Omental fat pad (tissue), 4 donors: Measurements from ENCODE around the gene CXCL13. TPM values are rescaled to one million over a fixed set of nuclear protein-coding genes. Genes with fewer than 3 reads are reported as not detected.
"Not testable (repeated sequence)": the region's sequence is repeated elsewhere in the genome, so short reads cannot be mapped to it uniquely, and the experiment has no call there.

ENCODE experiments used
- ATAC-seq: fragments of 150-250 bp; one replicate; pipeline ENCODE4 v1.9.1; 2016; ENCODE audit warnings: mild to moderate bottlenecking, moderate library complexity; ENCODE audit not compliant: low FRiP score
- DNase-seq: peaks from one replicate; pipeline ENCODE4 v3.0.0-alpha.2; 2019; ENCODE audit warnings: low spot score
- CTCF ChIP-seq, 3 donors: fragments of 450-650 bp; IDR thresholded peaks; one replicate each; pipeline ENCODE4 v1.5.1; 2016 to 2017; ENCODE audit warnings: antibody characterized with exemption in 3 of 3, mild to moderate bottlenecking in 3 of 3, moderate library complexity in 2 of 3
- total RNA-seq, 4 donors: library from RNA; depleted of rRNA; stranded (reverse); fragments of >200 nt; gene quantifications; one replicate each; pipeline ENCODE4 v1.1.0, GENCODE V29; 2016

The CXCL13 gene
- total RNA-seq, 4 donors from 2014 or later, result 0.79 TPM; not detected in 3

GRCh38 chr4:77635876-77636275 is 30.3 kb downstream of the CXCL13 start:
- ATAC-seq, result no peak
- TF ChIP-seq CTCF (IDR thresholded peaks at IDR 0.05), result no peak
- no peak for DNase-seq

GRCh38 chr4:77636902-77637301 is 31.3 kb downstream of the CXCL13 start:
- no peak for TF ChIP-seq CTCF (IDR thresholded peaks at IDR 0.05)
- DNase-seq (no peak), ATAC-seq (no peak)

GRCh38 chr4:77644069-77644468 is 38.4 kb downstream of the CXCL13 start:
- not testable (repeated sequence) for ATAC-seq, DNase-seq

- ATAC-seq, result no peak
- no peak for DNase-seq
- no peak for TF ChIP-seq CTCF (IDR thresholded peaks at IDR 0.05)
Measured at GRCh38 chr4:77650787-77651186, 45.2 kb downstream of the CXCL13 start.

GRCh38 chr4:77651820-77652219 is 46.2 kb downstream of the CXCL13 start:
- ATAC-seq, result no peak
- DNase-seq, result no peak
- TF ChIP-seq CTCF (IDR thresholded peaks at IDR 0.05), result no peak

- ATAC-seq, result no peak
Measured at GRCh38 chr4:77652237-77652897, 46.7 kb downstream of the CXCL13 start.

GRCh38 chr4:77653162-77653758 is 47.6 kb downstream of the CXCL13 start:
- ATAC-seq (no peak), DNase-seq (no peak)
- no peak for TF ChIP-seq CTCF (IDR thresholded peaks at IDR 0.05)

More at GRCh38 chr4:77652237-77652897, 46.7 kb downstream of the CXCL13 start:
- no peak for DNase-seq
- no peak for TF ChIP-seq CTCF (IDR thresholded peaks at IDR 0.05)

GRCh38 chr4:77660318-77660717 is 54.7 kb downstream of the CXCL13 start:
- not testable (repeated sequence) for DNase-seq, ATAC-seq
